CD4-positive, alpha-beta T cell treated with Interleukin-15 for 1 hour (primary cell): ENCODE data around the gene RASSF1.

Experiments
- DNase-seq: peaks from one replicate; pipeline ENCODE4 v3.0.0-alpha.2; 2020

Gene RASSF1

GRCh38 chr3:50341996-50342650 lies 1.5 kb upstream of the RASSF1 start:
- no peak for DNase-seq

DNA sequence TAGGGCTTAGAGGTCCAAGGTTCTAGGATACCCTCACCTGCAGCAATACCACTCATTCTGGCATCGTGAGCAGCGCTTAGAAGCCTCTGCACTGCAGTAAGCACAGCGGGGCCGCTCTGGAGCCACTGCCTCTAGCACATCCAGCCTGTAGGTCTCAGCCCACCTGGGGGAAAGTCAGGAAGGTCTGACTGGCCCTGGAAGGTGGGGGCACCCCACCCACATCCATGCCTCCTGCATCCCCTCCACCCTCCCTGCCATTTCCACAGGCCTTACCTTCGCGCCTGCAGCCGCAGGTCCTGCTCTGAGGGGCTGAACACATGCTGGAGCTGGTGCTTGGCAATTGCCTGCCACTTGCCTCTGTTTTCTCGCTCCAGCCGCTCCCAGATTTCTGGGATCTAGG lies 901 bp upstream of the RASSF1 start:
- no peak for DNase-seq

- no peak for DNase-seq
Measured at GRCh38 chr3:50340147-50340447, 539 bp downstream of the RASSF1 start.

GRCh38 chr3:50339485-50340146 lies 1.0 kb downstream of the RASSF1 start:
- no peak for DNase-seq

DNA sequence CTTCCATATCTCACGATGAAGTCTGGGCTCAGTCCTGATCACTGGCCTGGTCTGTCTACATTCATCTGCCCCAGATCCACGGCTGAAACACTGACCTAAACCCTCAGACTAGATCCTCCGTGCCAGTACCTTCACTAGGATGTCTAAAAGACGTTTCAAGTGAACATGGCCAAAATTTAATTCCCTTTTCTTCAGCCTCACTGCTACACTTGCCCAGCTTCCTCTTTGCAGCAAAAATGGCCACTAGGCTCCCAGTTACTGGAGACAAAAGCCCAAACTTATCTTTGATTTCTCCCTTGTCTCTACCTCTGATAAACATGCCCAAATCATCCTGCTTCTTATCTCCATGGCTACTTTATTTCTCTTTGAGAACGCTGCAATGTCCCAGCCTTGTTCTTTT lies 1.7 kb downstream of the RASSF1 start:
- no peak for DNase-seq

- peak; percentile 97 for DNase-seq
Measured at GRCh38 chr3:50337175-50337861, 3.3 kb downstream of the RASSF1 start.

GRCh38 chr3:50336452-50337174 lies 4.0 kb downstream of the RASSF1 start:
- no peak for DNase-seq

DNA sequence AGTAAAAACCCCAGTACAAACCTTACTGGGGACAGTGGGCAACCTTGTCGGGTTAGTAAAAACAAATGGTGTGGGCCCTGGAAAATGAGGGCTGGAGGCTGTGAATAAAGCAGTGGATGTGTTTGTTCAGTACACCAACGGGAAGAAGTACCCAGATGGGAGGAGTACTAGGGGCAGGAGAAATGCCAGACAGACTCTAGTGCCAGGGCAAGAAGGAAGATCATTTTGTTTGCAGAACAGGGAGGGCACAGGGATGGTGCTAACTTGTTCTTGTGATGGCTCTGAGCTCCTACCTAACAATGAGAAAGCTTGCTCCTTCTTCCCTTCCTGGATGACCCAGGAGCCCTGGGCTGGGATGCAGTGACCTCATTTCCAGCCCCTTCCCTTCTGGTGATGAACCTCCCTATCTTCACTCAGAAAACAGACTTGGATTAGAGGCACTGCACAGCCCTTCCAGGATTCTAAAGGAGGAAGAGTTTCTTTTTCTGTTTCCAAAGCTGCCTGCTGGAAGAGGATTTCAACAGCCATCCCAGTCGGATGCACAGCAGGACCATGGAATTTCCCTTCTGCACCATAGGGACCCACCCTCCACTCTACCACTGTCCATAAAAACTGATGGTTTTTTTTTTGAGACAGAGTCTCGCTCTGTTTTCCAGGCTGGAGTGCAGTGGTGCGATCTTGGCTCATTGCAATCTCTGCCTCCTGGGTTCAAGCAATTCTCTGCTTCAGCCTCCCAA lies 6.1 kb downstream of the RASSF1 start:
- no peak for DNase-seq

DNA sequence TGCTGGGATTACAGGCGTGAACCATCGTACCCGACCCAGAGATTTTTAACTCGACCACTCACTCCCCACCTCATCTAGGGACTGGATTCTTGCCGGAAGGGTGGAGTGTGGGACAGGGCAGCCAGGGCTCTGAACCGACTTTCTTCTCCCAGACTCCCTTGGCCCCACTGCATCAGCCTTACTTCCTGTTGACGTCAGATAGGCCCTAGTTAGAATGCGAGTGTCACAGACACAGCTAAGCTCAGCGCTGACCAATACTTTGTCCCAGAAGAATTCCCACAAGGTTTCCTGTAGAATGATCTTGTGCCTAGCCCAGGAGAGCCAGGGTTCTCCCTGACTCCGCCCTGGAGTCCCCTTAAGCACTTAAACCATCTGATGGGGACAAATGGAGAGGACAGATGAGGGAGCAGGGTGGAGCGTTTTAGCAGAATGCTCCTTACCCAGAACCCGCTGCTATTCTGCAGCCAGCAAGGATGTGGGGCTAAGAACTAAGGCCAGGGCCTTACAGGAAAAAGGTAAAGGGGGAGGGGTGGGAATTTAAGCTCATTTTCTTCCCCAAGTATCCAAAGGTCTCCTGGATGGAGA lies 6.8 kb downstream of the RASSF1 start:
- no peak for DNase-seq

DNA sequence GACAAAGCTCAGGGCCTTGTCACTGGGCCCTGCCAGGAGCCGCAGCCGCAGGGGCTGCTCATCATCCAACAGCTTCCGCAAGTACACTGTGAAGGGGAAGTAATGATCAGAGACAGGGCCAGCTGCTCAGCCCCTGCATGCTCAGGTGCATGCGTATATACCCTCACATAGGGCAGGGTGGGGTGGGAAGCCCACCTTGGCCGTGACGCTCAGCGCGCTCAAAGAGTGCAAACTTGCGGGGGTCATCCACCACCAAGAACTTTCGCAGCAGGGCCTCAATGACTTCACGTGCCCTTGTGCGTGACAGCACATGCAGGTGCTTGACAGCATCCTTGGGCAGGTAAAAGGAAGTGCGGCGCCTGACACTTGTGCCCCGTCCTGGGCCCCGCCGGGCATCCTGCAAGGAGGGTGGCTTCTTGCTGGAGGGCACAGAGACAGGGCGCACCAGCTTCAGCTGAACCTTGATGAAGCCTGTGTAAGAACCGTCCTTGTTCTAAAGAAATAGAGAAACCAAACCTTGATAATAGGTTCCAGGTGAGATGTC lies 9.2 kb downstream of the RASSF1 start:
- DNase-seq = no peak

DNA sequence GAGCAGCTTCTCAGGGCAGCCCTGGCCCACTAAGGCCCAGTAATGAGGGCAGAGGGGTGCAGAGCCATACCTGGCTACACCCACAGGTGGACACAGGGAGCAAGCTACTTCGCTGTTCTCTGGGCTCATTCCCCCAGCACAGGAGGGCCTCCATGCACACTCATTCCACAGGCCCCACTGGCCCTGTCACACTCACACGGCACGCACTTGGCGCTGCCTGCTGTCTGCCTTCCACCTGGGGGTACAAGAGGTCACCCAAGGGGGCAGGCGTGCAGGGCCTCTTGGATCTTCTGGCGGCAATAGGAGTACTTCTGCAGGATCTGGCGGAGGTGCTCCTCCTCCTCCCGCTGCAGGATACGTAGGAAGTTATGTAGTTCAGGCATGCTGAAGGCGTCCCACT lies 10.3 kb downstream of the RASSF1 start:
- DNase-seq = no peak

- DNase-seq = peak; percentile 95
Measured at GRCh38 chr3:50327943-50328691, 12.5 kb downstream of the RASSF1 start, which contains the start of gene TUSC2. TSS of gene TUSC2 (minus strand) at chr3:50328223. CDS start at chr3:50328099, 124 bp downstream.

DNA sequence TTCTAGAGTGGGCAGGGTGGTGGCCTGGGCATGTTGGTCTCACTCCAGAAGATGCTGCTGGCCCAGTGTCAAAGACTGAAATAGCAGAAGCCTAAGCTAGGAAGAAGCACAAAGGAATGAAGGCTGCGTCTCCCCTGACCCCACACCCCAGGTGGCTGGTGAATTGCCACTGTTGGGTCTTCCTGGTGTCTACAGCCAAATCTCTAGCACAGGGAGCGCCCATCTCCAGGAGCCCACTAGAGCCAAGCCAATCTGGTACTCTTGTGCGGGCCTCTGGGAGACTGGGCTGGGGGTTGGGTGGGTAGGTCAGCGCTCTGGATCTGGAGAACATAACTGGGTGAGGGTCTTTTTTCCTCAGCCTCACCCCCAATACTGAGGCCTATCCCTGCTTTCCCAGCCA lies 13.5 kb downstream of the RASSF1 start:
- DNase-seq = no peak

GRCh38 chr3:50326182-50326541 lies 14.5 kb downstream of the RASSF1 start:
- DNase-seq = no peak

GRCh38 chr3:50325497-50326181 lies 15.0 kb downstream of the RASSF1 start:
- DNase-seq = no peak

- no peak for DNase-seq
Measured at GRCh38 chr3:50325113-50325480, 15.5 kb downstream of the RASSF1 start.

DNA sequence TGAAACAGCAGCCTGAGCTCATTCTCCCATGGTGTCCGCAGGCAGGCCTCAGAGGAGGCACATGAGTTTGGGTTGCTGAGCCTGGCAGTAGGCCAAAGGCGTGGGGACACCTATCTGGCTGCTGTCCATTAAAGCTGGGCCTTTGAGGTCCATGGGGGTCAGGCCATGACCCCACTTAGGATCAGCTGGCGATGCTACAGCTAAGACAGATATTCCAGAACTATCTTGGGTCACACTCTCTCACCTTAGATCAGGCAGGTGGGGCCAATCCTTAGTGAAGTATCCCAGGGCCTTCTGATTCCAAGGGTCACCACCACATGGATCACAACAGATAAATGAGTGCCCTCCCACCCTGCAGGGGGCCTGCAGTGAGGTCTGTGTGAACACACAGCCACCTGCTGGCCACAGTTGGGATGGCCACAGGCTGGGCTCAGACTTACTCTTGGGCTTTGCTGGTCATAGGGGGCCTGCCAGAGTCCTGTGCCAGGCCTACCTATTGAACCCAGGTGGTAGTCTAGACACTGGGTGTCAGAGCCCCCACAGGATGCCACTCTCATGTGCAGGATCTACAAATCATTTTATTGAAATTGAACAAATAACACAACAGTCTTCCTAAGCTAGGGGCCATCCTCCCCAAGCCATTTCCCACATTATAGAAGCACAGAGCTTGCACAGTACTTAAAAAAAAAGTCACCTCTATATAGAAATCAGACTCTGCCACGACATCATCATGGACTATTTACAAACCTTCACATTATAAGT lies 16.1 kb downstream of the RASSF1 start:
- DNase-seq = peak; percentile 63

GRCh38 chr3:50323614-50324199 lies 16.9 kb downstream of the RASSF1 start:
- no peak for DNase-seq

DNA sequence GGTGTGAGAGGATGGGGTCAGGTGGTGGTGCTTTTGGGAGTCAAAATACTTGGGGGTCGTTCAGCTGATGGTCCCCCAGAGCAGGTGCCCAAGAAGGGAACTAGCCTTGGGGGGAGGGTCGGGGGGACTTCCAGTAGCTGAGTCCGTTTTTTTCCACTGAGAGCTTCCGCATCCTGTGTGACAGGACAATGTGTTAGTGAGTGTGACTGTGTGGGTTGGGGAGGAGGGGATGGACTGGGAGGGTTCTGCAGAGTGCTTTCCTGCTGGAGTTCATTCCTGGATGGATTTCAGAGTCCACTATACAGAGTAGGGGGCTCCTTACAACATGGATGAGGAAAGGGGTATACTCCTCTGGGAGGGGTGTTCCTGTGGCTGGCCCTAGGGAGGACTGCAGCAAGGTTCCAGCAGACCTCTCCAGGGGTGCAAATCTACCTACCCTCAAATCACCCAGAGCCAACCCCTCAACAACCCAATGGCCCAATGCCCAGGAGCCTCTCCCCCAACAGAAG lies 17.5 kb downstream of the RASSF1 start:
- no peak for DNase-seq
